H9 (cell line): ENCODE data around the gene TMPRSS3. TPM values are rescaled to one million over a fixed set of nuclear protein-coding genes. Genes with fewer than 3 reads are reported as not detected.

Experiments
- DNase-seq: peaks from one replicate; pipeline ENCODE4 v3.0.0-alpha.2; 2017
- H2AFZ ChIP-seq: one replicate; pipeline ENCODE4 v1.6.1; 2013; ENCODE audit warnings: mild to moderate bottlenecking, low read length, control low read depth, moderate library complexity
- H2AK5ac ChIP-seq: 2 replicates; pipeline ENCODE4 v1.6.1; 2013; ENCODE audit warnings: low read length, control low read depth, mixed read lengths; ENCODE audit not compliant: insufficient read length
- H2BK120ac ChIP-seq: one replicate; pipeline ENCODE4 v1.6.1; 2013; ENCODE audit warnings: low read depth, mild to moderate bottlenecking, low read length, control low read depth, inconsistent platforms; ENCODE audit not compliant: poor library complexity, severe bottlenecking
- H2BK12ac ChIP-seq: 2 replicates; pipeline ENCODE4 v1.6.1; 2013; ENCODE audit warnings: low read length, control low read depth, mixed read lengths, low read depth; ENCODE audit not compliant: insufficient read length
- H2BK15ac ChIP-seq: 2 replicates; pipeline ENCODE4 v1.6.1; 2013; ENCODE audit warnings: low read depth, low read length, control low read depth
- H2BK20ac ChIP-seq: one replicate; pipeline ENCODE4 v1.6.1; 2013; ENCODE audit warnings: low read depth, mild to moderate bottlenecking, low read length, control low read depth, inconsistent platforms; ENCODE audit not compliant: poor library complexity, severe bottlenecking
- H2BK5ac ChIP-seq: 2 replicates; pipeline ENCODE4 v1.6.1; 2013; ENCODE audit warnings: low read length, control low read depth, mixed read lengths; ENCODE audit not compliant: insufficient read length
- H3K14ac ChIP-seq: 2 replicates; pipeline ENCODE4 v1.6.1; 2013; ENCODE audit warnings: low read length, control low read depth; ENCODE audit not compliant: insufficient read depth
- H3K18ac ChIP-seq: 2 replicates; pipeline ENCODE4 v1.6.1; 2013; ENCODE audit warnings: low read depth, mild to moderate bottlenecking, mixed read lengths, low read length, control low read depth; ENCODE audit not compliant: insufficient read length
- H3K23ac ChIP-seq: 2 replicates; pipeline ENCODE4 v1.6.1; 2013; ENCODE audit warnings: low read length, control low read depth, mixed read lengths, low read depth; ENCODE audit not compliant: insufficient read length
- H3K23me2 ChIP-seq: 2 replicates; pipeline ENCODE4 v1.6.1; 2013; ENCODE audit warnings: low read depth, mild to moderate bottlenecking, mixed read lengths, low read length, control low read depth; ENCODE audit not compliant: insufficient read length, poor library complexity, severe bottlenecking
- H3K27ac ChIP-seq: 2 replicates; pipeline ENCODE4 v1.5.1; 2013; ENCODE audit warnings: low read length, control low read depth, mixed read lengths, low read depth; ENCODE audit not compliant: insufficient read length
- H3K27me3 ChIP-seq: 2 replicates; pipeline ENCODE4 v1.6.1; 2013; ENCODE audit warnings: low read length, control low read depth, inconsistent platforms; ENCODE audit not compliant: insufficient read depth
- H3K4ac ChIP-seq: 2 replicates; pipeline ENCODE4 v1.6.1; 2013; ENCODE audit warnings: low read depth, mild to moderate bottlenecking, control low read depth, inconsistent platforms, low read length, moderate library complexity
- H3K4me1 ChIP-seq: 2 replicates; pipeline ENCODE4 v1.6.1; 2013; ENCODE audit warnings: low read length, control low read depth, inconsistent platforms; ENCODE audit not compliant: insufficient read depth
- H3K4me2 ChIP-seq: 2 replicates; pipeline ENCODE4 v1.6.1; 2013; ENCODE audit warnings: low read length, control low read depth, mixed read lengths; ENCODE audit not compliant: insufficient read length, insufficient read depth
- H3K56ac ChIP-seq: 2 replicates; pipeline ENCODE4 v1.6.1; 2013; ENCODE audit warnings: low read depth, mild to moderate bottlenecking, mixed read lengths, low read length, control low read depth; ENCODE audit not compliant: insufficient read length
- H3K79me1 ChIP-seq: 2 replicates; pipeline ENCODE4 v1.6.1; 2013; ENCODE audit warnings: low read depth, mild to moderate bottlenecking, moderate library complexity, low read length, control low read depth, inconsistent platforms; ENCODE audit not compliant: insufficient read depth, poor library complexity, severe bottlenecking
- H3K79me2 ChIP-seq: 2 replicates; pipeline ENCODE4 v1.6.1; 2013; ENCODE audit warnings: low read length, control low read depth, inconsistent platforms; ENCODE audit not compliant: insufficient read depth
- H3K9ac ChIP-seq: 2 replicates; pipeline ENCODE4 v1.6.1; 2013; ENCODE audit warnings: low read length, control low read depth, mixed read lengths; ENCODE audit not compliant: insufficient read length; ENCODE audit errors: extremely low read depth
- H3K9me3 ChIP-seq: one replicate; pipeline ENCODE4 v1.6.1; 2013; ENCODE audit warnings: low read depth, low read length, inconsistent platforms; ENCODE audit not compliant: control insufficient read depth
- H3T11ph ChIP-seq: one replicate; pipeline ENCODE4 v1.6.1; 2013; ENCODE audit warnings: mild to moderate bottlenecking, low read length, control low read depth, inconsistent platforms
- H4K20me1 ChIP-seq: one replicate; pipeline ENCODE4 v1.6.1; 2013; ENCODE audit not compliant: control insufficient read depth, insufficient read length, insufficient read depth
- H4K5ac ChIP-seq: 2 replicates; pipeline ENCODE4 v1.6.1; 2013; ENCODE audit warnings: low read depth, mild to moderate bottlenecking, mixed read lengths, low read length, control low read depth; ENCODE audit not compliant: insufficient read length
- H4K8ac ChIP-seq: replicated peaks from 2 replicates; pipeline ENCODE4 v1.6.1; 2013; ENCODE audit warnings: low read length, control low read depth, mixed read lengths, low read depth; ENCODE audit not compliant: insufficient read length
- H4K91ac ChIP-seq: 2 replicates; pipeline ENCODE4 v1.6.1; 2013; ENCODE audit warnings: low read depth, mild to moderate bottlenecking, moderate library complexity, mixed read lengths, low read length, control low read depth; ENCODE audit not compliant: insufficient read length
- H3K27ac Mint-ChIP-seq, 3 experiments: 2 replicates in 2 of 3; 3 replicates in 1 of 3; pipeline ENCODE4 v1.8.0; 2020 to 2021; ENCODE audit warnings: mixed read lengths in 3 of 3, mild to moderate bottlenecking in 1 of 3, moderate library complexity in 1 of 3
- H3K27me3 Mint-ChIP-seq: 2 replicates; pipeline ENCODE4 v1.8.0; 2021; ENCODE audit warnings: low read depth, mild to moderate bottlenecking, moderate library complexity, mixed read lengths
- H3K36me3 Mint-ChIP-seq, 3 experiments: 2 replicates in 2 of 3; 3 replicates in 1 of 3; pipeline ENCODE4 v1.8.0; 2020 to 2021; ENCODE audit warnings: low read depth in 3 of 3, mixed read lengths in 3 of 3; ENCODE audit not compliant: insufficient read depth in 1 of 3
- H3K4me1 Mint-ChIP-seq, 2 experiments: 2 replicates each; pipeline ENCODE4 v1.8.0; 2020; ENCODE audit warnings: mixed read lengths in 2 of 2
- H3K4me3 Mint-ChIP-seq, 2 experiments: 2 replicates in 1 of 2; 3 replicates in 1 of 2; pipeline ENCODE4 v1.8.0; 2020 to 2021; ENCODE audit warnings: mild to moderate bottlenecking in 2 of 2, mixed read lengths in 2 of 2, moderate library complexity in 1 of 2
- H3K9me3 Mint-ChIP-seq, 2 experiments: 2 replicates in 1 of 2; 3 replicates in 1 of 2; pipeline ENCODE4 v1.8.0; 2020; ENCODE audit warnings: mild to moderate bottlenecking in 2 of 2, mixed read lengths in 2 of 2, moderate library complexity in 1 of 2
- CTCF ChIP-seq: fragments of 200-600 bp; sonication (generic); conservative IDR thresholded peaks from 3 replicates; pipeline ENCODE4 v1.8.0; 2021; ENCODE audit warnings: antibody characterized with exemption, mild to moderate bottlenecking
- WGBS: extraction: QIAGEN DNeasy Blood & Tissue Kit; methylation state at CpG from one replicate; pipeline ENCODE4 v1.1.7; 2013; ENCODE audit warnings: missing lambda C conversion rate, low lambda C conversion rate, mixed read lengths; ENCODE audit not compliant: insufficient read length; ENCODE audit errors: extremely low coverage; 5-methylcytosine and 5-hydroxymethylcytosine counted together
- total RNA-seq: library from RNA; stranded (reverse); gene quantifications from 2 replicates; pipeline ENCODE4 v1.2.1, GENCODE V29; 2021

The TMPRSS3 gene
- total RNA-seq, 1 experiment from 2014 or later = 0.31 TPM

DNA sequence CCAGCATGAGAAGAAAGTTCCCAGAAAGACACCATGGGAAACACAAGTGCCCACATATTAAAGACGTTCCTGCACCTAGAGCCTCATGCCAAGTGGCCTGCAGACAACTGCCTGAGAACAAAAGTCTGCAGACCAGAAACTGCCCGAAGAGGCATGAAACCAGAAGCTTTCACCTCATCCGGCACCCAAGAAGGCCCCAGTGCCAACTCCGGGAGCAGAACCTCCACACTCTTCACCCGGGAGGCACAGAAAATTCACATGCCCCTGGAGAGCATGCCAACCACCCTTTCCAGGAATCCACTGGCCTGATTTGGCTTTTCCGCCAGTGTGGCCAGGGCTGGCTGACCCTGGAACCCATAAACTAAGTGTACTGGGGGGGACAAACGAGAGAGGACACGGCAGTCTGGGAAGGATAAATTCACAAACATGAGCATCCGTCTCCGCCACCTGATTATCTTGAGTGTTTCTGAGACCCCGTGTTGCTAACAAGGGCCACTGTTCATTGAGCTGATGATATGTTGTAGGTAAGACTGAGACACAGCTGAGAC lies 51.8 kb downstream of the TMPRSS3 start:
- Histone ChIP-seq H3K4me1 (0 out of 2 replicates have a peak, but pooled peaks cover 1% of the 10 kb centered on the region), H4K8ac (no peak overlapping the region), H3K4me2 (no peak overlapping the region), H2BK120ac (no peak overlapping the region), H3K27me3 (no peaks in the 10 kb centered on the region), H3K9ac (no peak overlapping the region), H3K23me2 (no peaks in the 10 kb centered on the region), H3K4ac (no peak overlapping the region), H2AK5ac (no peak overlapping the region), H4K5ac (no peak overlapping the region), H2BK12ac (no peak overlapping the region), H4K20me1 (no peaks in the 10 kb centered on the region), H3K56ac (no peak overlapping the region), H3K79me2 (no peaks in the 10 kb centered on the region), H2BK15ac (no peak overlapping the region), H3K27ac (no peak overlapping the region), H4K91ac (no peak overlapping the region), H3K9me3 (no peaks in the 10 kb centered on the region), H3K18ac (no peak overlapping the region), H2BK5ac (no peak overlapping the region), H3K79me1 (no peaks in the 10 kb centered on the region), H2BK20ac (no peak overlapping the region), H3K23ac (no peak overlapping the region), H3T11ph (no peak overlapping the region), H3K14ac (no peak overlapping the region), H2AFZ (no peak overlapping the region)
- Mint-ChIP-seq H3K36me3 (no peaks in the 10 kb centered on the region), H3K4me1 (peaks cover 0 to 3% of the 10 kb centered on the region in 2 experiments; a peak in 1 of 4 replicates), H3K9me3 (no peaks in the 10 kb centered on the region), H3K27ac (peak overlapping the region in 1 of 3 experiments; percentile 65; a peak in 2 of 7 replicates), H3K27me3 (peaks cover 2% of the 10 kb centered on the region), H3K4me3 (no peak overlapping the region)
- no peak for DNase-seq
- no peak for TF ChIP-seq CTCF
- no CpG with 5 or more reads among the region's 11 CpGs for WGBS
